IPS-20b (cell line): ENCODE data around the gene SUMO1.

Experiments used
- H3K27ac ChIP-seq: one replicate; pipeline ENCODE4 v1.5.1; 2013; ENCODE audit warnings: low read length
- H3K27me3 ChIP-seq: 2 replicates; pipeline ENCODE4 v1.6.1; 2013; ENCODE audit warnings: mild to moderate bottlenecking, low read length, inconsistent platforms; ENCODE audit not compliant: insufficient read depth
- H3K36me3 ChIP-seq: 2 replicates; pipeline ENCODE4 v1.6.1; 2013; ENCODE audit warnings: low read depth, mild to moderate bottlenecking, inconsistent platforms, low read length, moderate library complexity; ENCODE audit not compliant: insufficient read depth
- H3K4me1 ChIP-seq: 2 replicates; pipeline ENCODE4 v1.6.1; 2013; ENCODE audit warnings: mild to moderate bottlenecking, control low read depth, inconsistent platforms, low read length, moderate library complexity; ENCODE audit not compliant: insufficient read depth
- H3K4me3 ChIP-seq: 2 replicates; pipeline ENCODE4 v1.5.1; 2013; ENCODE audit warnings: mild to moderate bottlenecking, low read length, inconsistent platforms
- H3K9ac ChIP-seq: 2 replicates; pipeline ENCODE4 v1.6.1; 2013; ENCODE audit warnings: low read depth, mild to moderate bottlenecking, inconsistent platforms, low read length, moderate library complexity
- H3K9me3 ChIP-seq: 2 replicates; pipeline ENCODE4 v1.6.1; 2013; ENCODE audit warnings: mild to moderate bottlenecking, low read depth, low read length, inconsistent platforms; ENCODE audit not compliant: insufficient read depth

SUMO1 gene

GRCh38 chr2:202193881-202194353, 44.5 kb downstream of the SUMO1 start:
- Histone ChIP-seq H3K9me3 (no peaks in the 10 kb centered on the region), H3K4me3 (no peak overlapping the region), H3K9ac (no peak overlapping the region; the same call in 1 of the 2 replicates), H3K27me3 (no peaks in the 10 kb centered on the region), H3K4me1 (no peaks in the 10 kb centered on the region), H3K36me3 (no peaks in the 10 kb centered on the region), H3K27ac (no peak overlapping the region)

DNA sequence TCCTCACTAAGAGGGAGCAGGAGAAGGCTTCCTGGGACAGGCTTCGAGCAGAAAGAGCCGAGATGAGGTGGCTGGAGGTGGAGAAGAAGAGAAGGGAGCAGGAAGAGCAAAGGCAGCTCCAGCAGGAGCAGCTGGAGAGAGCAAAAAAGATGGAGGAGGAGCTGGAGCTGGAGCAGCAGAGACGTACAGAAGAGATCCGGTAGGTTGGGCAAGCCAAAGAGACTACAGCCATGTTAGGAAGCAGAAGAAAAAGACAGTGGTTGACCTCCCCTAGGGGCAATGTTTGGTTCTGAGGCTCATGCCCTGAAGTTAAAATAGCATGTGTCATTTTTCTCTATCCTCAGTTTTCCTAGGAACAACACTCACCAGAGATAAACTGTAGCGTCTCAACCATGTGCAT, 45.1 kb downstream of the SUMO1 start:
- no peak overlapping the region for H3K27ac ChIP-seq
- no peak overlapping the region for H3K9ac ChIP-seq
- no peaks in the 10 kb centered on the region for H3K27me3 ChIP-seq
- no peaks in the 10 kb centered on the region for H3K4me1 ChIP-seq
- H3K36me3 ChIP-seq, result no peaks in the 10 kb centered on the region
- H3K9me3 ChIP-seq, result no peaks in the 10 kb centered on the region
- H3K4me3 ChIP-seq, result no peak overlapping the region

DNA sequence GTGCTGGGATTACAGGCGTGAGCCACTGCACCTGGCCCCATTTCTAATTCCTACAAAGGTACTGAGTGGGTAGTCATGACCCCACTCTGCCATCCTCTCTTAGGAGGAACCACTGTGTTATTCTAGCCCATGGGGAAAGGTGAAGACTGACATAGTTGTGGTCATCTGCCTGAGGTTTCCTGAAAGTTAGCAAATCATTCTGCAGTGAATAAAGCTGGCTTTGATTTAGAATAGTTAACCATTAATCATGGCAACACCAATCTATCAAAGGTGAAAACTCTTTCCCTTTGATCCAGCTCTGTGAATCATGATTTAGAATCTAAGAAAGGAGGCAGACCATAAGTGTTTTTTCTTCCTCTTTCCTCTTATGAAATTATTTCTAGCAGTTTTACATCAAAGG, 50.8 kb downstream of the SUMO1 start:
- Histone ChIP-seq H3K9me3 (no peaks in the 10 kb centered on the region), H3K27me3 (no peaks in the 10 kb centered on the region), H3K4me1 (no peaks in the 10 kb centered on the region), H3K4me3 (no peak overlapping the region), H3K9ac (no peak overlapping the region), H3K27ac (no peak overlapping the region), H3K36me3 (no peaks in the 10 kb centered on the region)

- H3K4me1 ChIP-seq, result no peaks in the 10 kb centered on the region
- no peak overlapping the region for H3K27ac ChIP-seq
- H3K27me3 ChIP-seq, result no peaks in the 10 kb centered on the region
- H3K4me3 ChIP-seq, result no peak overlapping the region
- no peaks in the 10 kb centered on the region for H3K9me3 ChIP-seq
- H3K9ac ChIP-seq, result no peak overlapping the region
- H3K36me3 ChIP-seq, result no peaks in the 10 kb centered on the region
These were observed 51.7 kb downstream of the SUMO1 start for GRCh38 chr2:202186641-202187202.

DNA sequence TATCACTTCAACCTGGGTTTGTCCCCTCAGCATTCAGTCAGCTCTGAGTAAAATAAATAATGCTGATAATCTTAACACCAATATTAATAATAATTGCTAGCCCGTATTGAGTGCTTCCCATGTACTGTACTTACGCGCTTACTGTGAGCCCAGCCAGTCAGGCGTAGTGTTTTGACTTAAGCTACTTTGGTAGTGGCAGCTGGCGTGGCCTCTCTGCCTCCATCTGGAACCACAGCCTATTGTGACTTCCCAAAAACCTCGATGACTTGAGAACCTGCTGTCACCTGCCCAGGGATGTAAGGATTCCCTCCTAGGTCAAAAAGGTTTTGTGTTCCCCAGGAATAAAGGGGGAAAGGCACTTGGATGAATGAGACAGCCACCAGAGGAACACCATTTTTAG, 53.2 kb downstream of the SUMO1 start:
- Histone ChIP-seq H3K4me3 (no peak overlapping the region), H3K36me3 (no peaks in the 10 kb centered on the region), H3K9ac (no peak overlapping the region), H3K9me3 (no peaks in the 10 kb centered on the region), H3K27ac (no peak overlapping the region), H3K27me3 (no peaks in the 10 kb centered on the region), H3K4me1 (no peaks in the 10 kb centered on the region)

GRCh38 chr2:202184557-202184956, 53.8 kb downstream of the SUMO1 start:
- no peaks in the 10 kb centered on the region for H3K36me3 ChIP-seq

DNA sequence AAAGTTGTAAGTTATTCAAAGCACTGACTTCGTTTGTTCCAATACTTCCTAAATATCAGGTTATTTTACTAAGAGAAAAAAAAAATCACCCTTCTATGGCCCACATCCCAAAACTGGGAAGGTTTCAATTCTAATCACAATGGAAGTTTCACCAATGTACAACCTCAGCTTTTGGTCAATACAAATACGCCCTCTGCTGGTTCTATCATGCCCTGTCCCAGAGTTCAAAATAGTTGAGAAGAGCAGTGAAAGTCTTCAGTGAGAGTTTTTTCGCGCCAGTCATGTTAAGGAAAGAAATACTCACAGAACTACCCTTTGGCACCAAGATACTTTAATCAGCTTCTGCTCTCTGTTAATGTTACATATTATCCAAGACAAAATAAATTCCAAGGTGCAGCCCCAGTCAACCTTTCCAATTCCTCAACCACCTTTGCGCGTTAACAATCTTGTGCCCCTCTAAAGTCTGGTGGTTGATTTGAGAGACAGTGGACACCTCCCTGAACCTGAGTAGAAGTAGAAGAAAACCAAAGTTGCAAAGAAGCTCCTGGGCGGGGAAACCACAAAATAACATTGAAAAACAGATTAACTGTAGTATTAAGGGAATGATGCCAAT, 59.9 kb downstream of the SUMO1 start:
- H3K9me3 ChIP-seq, result no peaks in the 10 kb centered on the region
- H3K9ac ChIP-seq, result no peak overlapping the region
- no peaks in the 10 kb centered on the region for H3K36me3 ChIP-seq
- H3K27me3 ChIP-seq, result no peaks in the 10 kb centered on the region
- no peak overlapping the region for H3K27ac ChIP-seq
- no peaks in the 10 kb centered on the region for H3K4me1 ChIP-seq
- H3K4me3 ChIP-seq, result no peak overlapping the region

More at GRCh38 chr2:202184557-202184956, 53.8 kb downstream of the SUMO1 start:
- Histone ChIP-seq H3K27me3 (no peaks in the 10 kb centered on the region), H3K4me3 (no peak overlapping the region), H3K9me3 (no peaks in the 10 kb centered on the region), H3K4me1 (no peaks in the 10 kb centered on the region), H3K27ac (no peak overlapping the region), H3K9ac (no peak overlapping the region)

- H3K27me3 ChIP-seq, result peaks cover 38% of the 10 kb centered on the region
- no peaks in the 10 kb centered on the region for H3K9me3 ChIP-seq
- no peak overlapping the region for H3K9ac ChIP-seq
- H3K27ac ChIP-seq, result no peak overlapping the region
- H3K4me3 ChIP-seq, result no peak overlapping the region
- no peaks in the 10 kb centered on the region for H3K36me3 ChIP-seq
- no peaks in the 10 kb centered on the region; the same call in 1 of the 2 replicates for H3K4me1 ChIP-seq
These were observed 65.8 kb downstream of the SUMO1 start for GRCh38 chr2:202172439-202173211.

DNA sequence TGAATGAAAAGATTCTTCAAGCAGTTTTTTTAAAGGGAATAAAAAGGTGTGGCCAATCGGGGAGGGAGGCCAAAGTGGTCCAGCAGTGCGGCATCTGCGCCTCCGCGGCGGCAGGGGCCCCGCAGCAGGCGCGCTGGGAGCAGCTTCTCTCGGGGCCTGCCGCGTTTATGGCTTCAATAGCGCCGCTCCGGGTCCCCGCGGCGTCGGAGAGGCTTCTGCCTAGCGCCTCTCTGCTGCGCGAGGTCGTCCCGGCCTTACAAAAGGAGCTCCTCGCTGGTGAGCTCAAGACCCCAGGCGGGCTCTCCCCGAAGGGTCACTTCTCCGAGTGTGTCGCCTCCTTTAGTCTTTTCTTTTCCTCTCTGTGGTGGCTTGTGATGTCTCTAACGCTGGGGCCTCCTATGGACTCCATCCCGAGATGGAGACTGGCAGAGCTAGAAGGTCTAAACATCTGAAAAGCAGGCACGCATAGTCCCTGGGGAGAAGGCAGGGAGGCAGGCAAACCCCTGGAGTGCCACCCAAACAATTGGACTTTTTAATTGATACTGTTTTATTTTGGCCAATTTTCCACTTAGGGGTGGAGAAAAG, 67.1 kb downstream of the SUMO1 start:
- no peaks in the 10 kb centered on the region for H3K9me3 ChIP-seq
- H3K9ac ChIP-seq, result no peak overlapping the region
- H3K27ac ChIP-seq, result no peak overlapping the region
- H3K4me1 ChIP-seq, result no peaks in the 10 kb centered on the region; the same call in 1 of the 2 replicates
- peaks cover 38% of the 10 kb centered on the region for H3K27me3 ChIP-seq
- H3K36me3 ChIP-seq, result no peaks in the 10 kb centered on the region
- H3K4me3 ChIP-seq, result peak overlapping the region; percentile 54; the same call in 1 of the 2 replicates

GRCh38 chr2:202169832-202170424, 68.5 kb downstream of the SUMO1 start:
- peaks cover 38% of the 10 kb centered on the region for H3K27me3 ChIP-seq
- no peak overlapping the region for H3K4me3 ChIP-seq
- no peaks in the 10 kb centered on the region; the same call in 1 of the 2 replicates for H3K4me1 ChIP-seq
- no peak overlapping the region for H3K9ac ChIP-seq
- no peak overlapping the region for H3K27ac ChIP-seq
- H3K9me3 ChIP-seq, result no peaks in the 10 kb centered on the region
- H3K36me3 ChIP-seq, result no peaks in the 10 kb centered on the region

GRCh38 chr2:202169131-202169530, 69.3 kb downstream of the SUMO1 start:
- no peak overlapping the region for H3K4me3 ChIP-seq

More at GRCh38 chr2:202169131-202169530, 69.3 kb downstream of the SUMO1 start:
- Histone ChIP-seq H3K9me3 (no peaks in the 10 kb centered on the region), H3K4me1 (no peaks in the 10 kb centered on the region; the same call in 1 of the 2 replicates), H3K27me3 (peaks cover 38% of the 10 kb centered on the region), H3K9ac (no peak overlapping the region), H3K36me3 (no peaks in the 10 kb centered on the region), H3K27ac (no peak overlapping the region)
